ENCODE data around the gene NT5C1B.

NT5C1B gene

DNA sequence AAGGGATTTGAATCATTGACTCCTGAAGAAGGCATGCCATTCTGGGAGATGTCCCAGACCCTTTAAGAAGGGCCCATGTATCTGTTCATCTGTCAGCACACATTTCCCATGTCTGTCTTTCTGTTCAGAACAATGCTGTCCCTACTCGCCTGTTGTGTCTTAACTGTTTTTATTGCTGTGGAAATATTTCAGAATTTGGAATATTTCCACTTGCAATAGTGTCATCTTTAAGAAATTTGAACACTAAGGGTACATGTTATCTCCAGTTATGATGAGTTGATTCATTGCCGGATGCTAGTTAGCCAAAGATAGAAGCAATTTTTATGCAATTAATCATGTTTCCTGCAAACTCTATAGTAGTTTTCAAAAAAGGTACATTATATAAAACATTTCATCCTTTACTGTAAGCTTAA is 36.9 kb upstream of the NT5C1B start:
- Histone ChIP-seq H3K27me3 (ENCODE audit: insufficient read depth, poor library complexity, severe bottlenecking) (no peaks in the 10 kb centered on the region), H3K4me3 (replicated peaks; ENCODE audit: insufficient read depth, low read length) (no peak overlapping the region), H3K27ac (replicated peaks) (no peak overlapping the region)
- DNase-seq (ENCODE audit: low read depth in 1 of 2, low spot score in 1 of 2): no peak
- TF ChIP-seq, protein P1, sequence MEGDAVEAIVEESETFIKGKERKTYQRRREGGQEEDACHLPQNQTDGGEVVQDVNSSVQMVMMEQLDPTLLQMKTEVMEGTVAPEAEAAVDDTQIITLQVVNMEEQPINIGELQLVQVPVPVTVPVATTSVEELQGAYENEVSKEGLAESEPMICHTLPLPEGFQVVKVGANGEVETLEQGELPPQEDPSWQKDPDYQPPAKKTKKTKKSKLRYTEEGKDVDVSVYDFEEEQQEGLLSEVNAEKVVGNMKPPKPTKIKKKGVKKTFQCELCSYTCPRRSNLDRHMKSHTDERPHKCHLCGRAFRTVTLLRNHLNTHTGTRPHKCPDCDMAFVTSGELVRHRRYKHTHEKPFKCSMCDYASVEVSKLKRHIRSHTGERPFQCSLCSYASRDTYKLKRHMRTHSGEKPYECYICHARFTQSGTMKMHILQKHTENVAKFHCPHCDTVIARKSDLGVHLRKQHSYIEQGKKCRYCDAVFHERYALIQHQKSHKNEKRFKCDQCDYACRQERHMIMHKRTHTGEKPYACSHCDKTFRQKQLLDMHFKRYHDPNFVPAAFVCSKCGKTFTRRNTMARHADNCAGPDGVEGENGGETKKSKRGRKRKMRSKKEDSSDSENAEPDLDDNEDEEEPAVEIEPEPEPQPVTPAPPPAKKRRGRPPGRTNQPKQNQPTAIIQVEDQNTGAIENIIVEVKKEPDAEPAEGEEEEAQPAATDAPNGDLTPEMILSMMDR (IDR thresholded peaks at IDR 0.05; ENCODE audit: insufficient read depth, low read length): no peak
- TF ChIP-seq, protein P2, sequence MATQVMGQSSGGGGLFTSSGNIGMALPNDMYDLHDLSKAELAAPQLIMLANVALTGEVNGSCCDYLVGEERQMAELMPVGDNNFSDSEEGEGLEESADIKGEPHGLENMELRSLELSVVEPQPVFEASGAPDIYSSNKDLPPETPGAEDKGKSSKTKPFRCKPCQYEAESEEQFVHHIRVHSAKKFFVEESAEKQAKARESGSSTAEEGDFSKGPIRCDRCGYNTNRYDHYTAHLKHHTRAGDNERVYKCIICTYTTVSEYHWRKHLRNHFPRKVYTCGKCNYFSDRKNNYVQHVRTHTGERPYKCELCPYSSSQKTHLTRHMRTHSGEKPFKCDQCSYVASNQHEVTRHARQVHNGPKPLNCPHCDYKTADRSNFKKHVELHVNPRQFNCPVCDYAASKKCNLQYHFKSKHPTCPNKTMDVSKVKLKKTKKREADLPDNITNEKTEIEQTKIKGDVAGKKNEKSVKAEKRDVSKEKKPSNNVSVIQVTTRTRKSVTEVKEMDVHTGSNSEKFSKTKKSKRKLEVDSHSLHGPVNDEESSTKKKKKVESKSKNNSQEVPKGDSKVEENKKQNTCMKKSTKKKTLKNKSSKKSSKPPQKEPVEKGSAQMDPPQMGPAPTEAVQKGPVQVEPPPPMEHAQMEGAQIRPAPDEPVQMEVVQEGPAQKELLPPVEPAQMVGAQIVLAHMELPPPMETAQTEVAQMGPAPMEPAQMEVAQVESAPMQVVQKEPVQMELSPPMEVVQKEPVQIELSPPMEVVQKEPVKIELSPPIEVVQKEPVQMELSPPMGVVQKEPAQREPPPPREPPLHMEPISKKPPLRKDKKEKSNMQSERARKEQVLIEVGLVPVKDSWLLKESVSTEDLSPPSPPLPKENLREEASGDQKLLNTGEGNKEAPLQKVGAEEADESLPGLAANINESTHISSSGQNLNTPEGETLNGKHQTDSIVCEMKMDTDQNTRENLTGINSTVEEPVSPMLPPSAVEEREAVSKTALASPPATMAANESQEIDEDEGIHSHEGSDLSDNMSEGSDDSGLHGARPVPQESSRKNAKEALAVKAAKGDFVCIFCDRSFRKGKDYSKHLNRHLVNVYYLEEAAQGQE (IDR thresholded peaks at IDR 0.05; ENCODE audit: insufficient replicate concordance, low read depth): no peak
- TF ChIP-seq SPI1 (IDR thresholded peaks at IDR 0.05; ENCODE audit: borderline replicate concordance, low read depth): no peak
- no peak for TF ChIP-seq GABPA (IDR thresholded peaks at IDR 0.05; ENCODE audit: low read depth)
- no peak for TF ChIP-seq POLR2AphosphoS5 (IDR thresholded peaks at IDR 0.05; ENCODE audit: low read depth)

GRCh38 chr2:18625563-18625962 is 36.2 kb upstream of the NT5C1B start:
- Histone ChIP-seq H3K27ac (replicated peaks) (no peak overlapping the region), H3K27me3 (ENCODE audit: insufficient read depth, poor library complexity, severe bottlenecking) (no peaks in the 10 kb centered on the region)
- TF ChIP-seq POLR2AphosphoS5 (IDR thresholded peaks at IDR 0.05; ENCODE audit: low read depth): no peak
- TF ChIP-seq, protein P2 (IDR thresholded peaks at IDR 0.05; ENCODE audit: insufficient replicate concordance, low read depth): no peak
- TF ChIP-seq, protein P1 (IDR thresholded peaks at IDR 0.05; ENCODE audit: insufficient read depth, low read length): no peak
- TF ChIP-seq SPI1 (IDR thresholded peaks at IDR 0.05; ENCODE audit: borderline replicate concordance, low read depth): no peak
- no peak for TF ChIP-seq GABPA (IDR thresholded peaks at IDR 0.05; ENCODE audit: low read depth)

DNA sequence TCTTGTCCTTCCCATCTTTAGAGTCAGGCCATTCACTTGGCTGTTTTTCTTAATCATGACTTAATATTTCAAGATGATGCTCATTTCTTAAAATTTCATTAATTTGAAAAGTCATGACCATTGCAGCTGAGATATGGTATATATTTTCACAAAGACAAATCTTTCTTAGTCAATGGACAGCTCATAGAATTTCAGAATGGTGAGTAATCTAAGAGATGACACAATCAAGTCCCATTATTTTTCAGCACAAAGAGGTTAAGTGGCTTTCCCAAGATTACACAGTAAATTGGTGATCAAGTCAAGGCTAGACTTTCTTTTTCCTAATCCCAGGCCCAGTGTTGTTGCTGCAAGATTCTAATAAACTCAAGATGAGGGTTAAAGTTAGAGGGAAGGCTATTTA is 34.4 kb upstream of the NT5C1B start:
- Histone ChIP-seq H3K27me3 (ENCODE audit: insufficient read depth, poor library complexity, severe bottlenecking) (no peaks in the 10 kb centered on the region), H3K27ac (replicated peaks) (no peak overlapping the region), H3K4me3 (replicated peaks; ENCODE audit: insufficient read depth, low read length) (no peak overlapping the region)
- TF ChIP-seq, protein P1 (IDR thresholded peaks at IDR 0.05; ENCODE audit: insufficient read depth, low read length): no peak
- TF ChIP-seq, protein P2 (IDR thresholded peaks at IDR 0.05; ENCODE audit: insufficient replicate concordance, low read depth): no peak
- TF ChIP-seq GABPA (IDR thresholded peaks at IDR 0.05; ENCODE audit: low read depth): no peak
- no peak for TF ChIP-seq POLR2AphosphoS5 (IDR thresholded peaks at IDR 0.05; ENCODE audit: low read depth)
- TF ChIP-seq SPI1 (IDR thresholded peaks at IDR 0.05; ENCODE audit: borderline replicate concordance, low read depth): no peak
- DNase-seq (ENCODE audit: low read depth in 1 of 2, low spot score in 1 of 2): no peak

More at GRCh38 chr2:18625563-18625962, 36.2 kb upstream of the NT5C1B start:
- no peak overlapping the region for H3K4me3 ChIP-seq (replicated peaks; ENCODE audit: insufficient read depth, low read length)
- no peak for DNase-seq (ENCODE audit: low read depth in 1 of 2, low spot score in 1 of 2)
